Neural cell (in vitro differentiated cells): Measurements from ENCODE around the gene SEZ6. TPM values are rescaled to one million over a fixed set of nuclear protein-coding genes. Genes with fewer than 3 reads are reported as not detected.

Experiments used
- H2AFZ ChIP-seq: fragments of 200-600, 300-800 bp; sonication (generic), shearing (Covaris generic); 2 replicates; pipeline ENCODE4 v1.6.0; 2014; ENCODE audit warnings: low read depth, mild to moderate bottlenecking, antibody characterized with exemption, low read length, moderate library complexity
- H3F3A ChIP-seq: fragments of 200-600 bp; shearing (Covaris generic); 2 replicates; pipeline ENCODE4 v1.6.1; 2016; ENCODE audit warnings: mild to moderate bottlenecking, moderate library complexity, mixed read lengths, antibody characterized with exemption, low read length; ENCODE audit not compliant: insufficient read depth, poor library complexity, severe bottlenecking
- H3K27ac ChIP-seq: fragments of 200-600, 300-800 bp; sonication (generic), shearing (Covaris generic); 2 replicates; pipeline ENCODE4 v1.5.1; 2014; ENCODE audit warnings: mild to moderate bottlenecking, low read length, moderate library complexity
- H3K27me3 ChIP-seq: fragments of 300-800, 200-600 bp; sonication (generic), shearing (Covaris generic); 2 replicates; pipeline ENCODE4 v1.6.0; 2014; ENCODE audit warnings: mild to moderate bottlenecking, low read depth, low read length, moderate library complexity; ENCODE audit not compliant: insufficient read depth
- H3K36me3 ChIP-seq: fragments of 300-800, 200-600 bp; sonication (generic), shearing (Covaris generic); 2 replicates; pipeline ENCODE4 v1.5.1; 2014; ENCODE audit warnings: mild to moderate bottlenecking, antibody characterized with exemption, low read length, moderate library complexity; ENCODE audit not compliant: insufficient read depth
- H3K4me2 ChIP-seq: fragments of 300-800, 200-600 bp; sonication (generic), shearing (Covaris generic); 2 replicates; pipeline ENCODE4 v1.6.0; 2014; ENCODE audit warnings: mild to moderate bottlenecking, low read length
- H3K4me3 ChIP-seq: fragments of 300-800, 200-600 bp; sonication (generic), shearing (Covaris generic); 2 replicates; pipeline ENCODE4 v1.5.1; 2014; ENCODE audit warnings: mild to moderate bottlenecking, low read length, moderate library complexity
- H3K79me2 ChIP-seq: fragments of 200-600 bp; shearing (Covaris generic); replicated peaks from 2 replicates; pipeline ENCODE4 v1.6.0; 2014; ENCODE audit warnings: mild to moderate bottlenecking, low read length, moderate library complexity; ENCODE audit not compliant: insufficient read depth
- H3K9ac ChIP-seq: fragments of 300-800, 200-600 bp; sonication (generic), shearing (Covaris generic); 2 replicates; pipeline ENCODE4 v1.6.1; 2016; ENCODE audit warnings: mild to moderate bottlenecking, low read length, mixed read lengths
- H3K9me2 ChIP-seq: fragments of 200-600 bp; shearing (Covaris generic); 2 replicates; pipeline ENCODE4 v1.6.1; 2016; ENCODE audit warnings: mild to moderate bottlenecking, low read length, mixed read lengths; ENCODE audit not compliant: insufficient read depth
- H3K9me3 ChIP-seq: fragments of 200-600, 300-800 bp; sonication (generic), shearing (Covaris generic); 2 replicates; pipeline ENCODE4 v1.6.1; 2016; ENCODE audit warnings: mild to moderate bottlenecking, mixed run types, low read length, moderate library complexity, mixed read lengths
- H4K20me1 ChIP-seq: fragments of 200-600 bp; shearing (Covaris generic); 2 replicates; pipeline ENCODE4 v1.6.1; 2016; ENCODE audit warnings: mild to moderate bottlenecking, mixed run types; ENCODE audit not compliant: insufficient read depth
- CTCF ChIP-seq: fragments of 450-650 bp; IDR thresholded peaks from 2 replicates; pipeline ENCODE4 v1.5.1; 2014; ENCODE audit warnings: antibody characterized with exemption, mild to moderate bottlenecking, moderate library complexity; ENCODE audit not compliant: poor library complexity, severe bottlenecking
- EP300 ChIP-seq: fragments of 450-650 bp; conservative IDR thresholded peaks from 2 replicates; pipeline ENCODE4 v1.6.1; 2014; ENCODE audit warnings: antibody characterized with exemption, mild to moderate bottlenecking, moderate library complexity; ENCODE audit not compliant: poor library complexity, severe bottlenecking
- EZH2 ChIP-seq: fragments of 200-600, 300-800 bp; shearing (Covaris generic), sonication (generic); IDR thresholded peaks from 2 replicates; pipeline ENCODE4 v1.6.1; 2014; ENCODE audit warnings: antibody characterized with exemption, low read length, borderline replicate concordance, mild to moderate bottlenecking; ENCODE audit not compliant: insufficient read depth, poor library complexity, severe bottlenecking
- MXI1 ChIP-seq: fragments of 450-650 bp; conservative IDR thresholded peaks from 2 replicates; pipeline ENCODE4 v1.6.1; 2014; ENCODE audit warnings: antibody characterized with exemption, mild to moderate bottlenecking; ENCODE audit not compliant: poor library complexity, severe bottlenecking
- POLR2AphosphoS5 ChIP-seq: IDR thresholded peaks from 2 replicates; pipeline ENCODE4 v1.6.1; 2012
- RAD21 ChIP-seq: fragments of 450-650 bp; conservative IDR thresholded peaks from 2 replicates; pipeline ENCODE4 v1.6.1; 2014; ENCODE audit warnings: antibody characterized with exemption, mild to moderate bottlenecking, moderate library complexity
- REST ChIP-seq: IDR thresholded peaks from 2 replicates; pipeline ENCODE4 v1.6.1; 2012; ENCODE audit warnings: borderline replicate concordance
- SMC3 ChIP-seq: fragments of 450-650 bp; conservative IDR thresholded peaks from 2 replicates; pipeline ENCODE4 v1.6.1; 2014; ENCODE audit warnings: antibody characterized with exemption, mild to moderate bottlenecking, moderate library complexity; ENCODE audit not compliant: poor library complexity
- TAF1 ChIP-seq: IDR thresholded peaks from 2 replicates; pipeline ENCODE4 v1.6.1; 2012; ENCODE audit warnings: low read depth
- polyA plus RNA-seq: library from polyadenylated mRNA; depleted of rRNA; stranded (reverse); fragments of >200 nt; gene quantifications from 2 replicates; pipeline ENCODE4 v1.2.3, GENCODE V29; 2014

The SEZ6 gene
- polyA plus RNA-seq, 1 donor from 2014 or later = 15.1 TPM

GRCh38 chr17:28948342-28948741 lies 57.5 kb downstream of the SEZ6 start:
- H3K27ac ChIP-seq = peak overlapping the region; percentile 98
- H3K4me3 ChIP-seq = peak overlapping the region; percentile 96

GRCh38 chr17:28947639-28948038 lies 58.2 kb downstream of the SEZ6 start:
- no peak overlapping the region for H3K27ac ChIP-seq
- TF ChIP-seq POLR2AphosphoS5 (no peak), RAD21 (no peak), SMC3 (no peak), EZH2 (no peak), MXI1 (no peak), REST (no peak)

More at GRCh38 chr17:28948342-28948741, 57.5 kb downstream of the SEZ6 start:
- no peak for TF ChIP-seq TAF1
- no peak for TF ChIP-seq CTCF
- TF ChIP-seq SMC3 = no peak
- no peak for TF ChIP-seq EZH2
- no peak for TF ChIP-seq REST
- TF ChIP-seq EP300 = no peak
- TF ChIP-seq RAD21 = no peak
- no peak for TF ChIP-seq POLR2AphosphoS5
- TF ChIP-seq MXI1 = no peak
- no peaks in the 10 kb centered on the region for H3K9me2 ChIP-seq
- no peak overlapping the region for H2AFZ ChIP-seq
- H3K9ac ChIP-seq = peak overlapping the region; percentile 99
- H3F3A ChIP-seq = peaks cover 2% of the 10 kb centered on the region
- no peaks in the 10 kb centered on the region for H3K36me3 ChIP-seq
- no peaks in the 10 kb centered on the region for H3K27me3 ChIP-seq
- peaks cover 74% of the 10 kb centered on the region for H3K79me2 ChIP-seq
- no peaks in the 10 kb centered on the region for H3K9me3 ChIP-seq
- H3K4me2 ChIP-seq = peak overlapping the region; percentile 66
- peaks cover 15% of the 10 kb centered on the region for H4K20me1 ChIP-seq

More at GRCh38 chr17:28947639-28948038, 58.2 kb downstream of the SEZ6 start:
- H3F3A ChIP-seq = peaks cover 2% of the 10 kb centered on the region
- peaks cover 81% of the 10 kb centered on the region for H3K79me2 ChIP-seq
- H4K20me1 ChIP-seq = peaks cover 15% of the 10 kb centered on the region
- no peaks in the 10 kb centered on the region for H3K27me3 ChIP-seq
- H3K9ac ChIP-seq = peak overlapping the region; percentile 99
- peak overlapping the region; percentile 96 for H3K4me3 ChIP-seq
- H3K9me3 ChIP-seq = no peaks in the 10 kb centered on the region
- no peaks in the 10 kb centered on the region for H3K36me3 ChIP-seq
- no peaks in the 10 kb centered on the region for H3K9me2 ChIP-seq
- H2AFZ ChIP-seq = no peak overlapping the region
- peak overlapping the region; percentile 66 for H3K4me2 ChIP-seq
